Activated CD4-positive, alpha-beta T cell treated with anti-CD3 and anti-CD28 coated beads, Interleukin-2, amount 50 U/mL, for 24 hours (primary cell): Measurements from ENCODE around the gene WIPF1.

Experiments
- DNase-seq, 2 donors: peaks; one replicate each; pipeline ENCODE4 v3.0.0-alpha.2; 2020; ENCODE audit warnings: low read depth in 1 of 2, low spot score in 1 of 2

WIPF1 gene

DNA sequence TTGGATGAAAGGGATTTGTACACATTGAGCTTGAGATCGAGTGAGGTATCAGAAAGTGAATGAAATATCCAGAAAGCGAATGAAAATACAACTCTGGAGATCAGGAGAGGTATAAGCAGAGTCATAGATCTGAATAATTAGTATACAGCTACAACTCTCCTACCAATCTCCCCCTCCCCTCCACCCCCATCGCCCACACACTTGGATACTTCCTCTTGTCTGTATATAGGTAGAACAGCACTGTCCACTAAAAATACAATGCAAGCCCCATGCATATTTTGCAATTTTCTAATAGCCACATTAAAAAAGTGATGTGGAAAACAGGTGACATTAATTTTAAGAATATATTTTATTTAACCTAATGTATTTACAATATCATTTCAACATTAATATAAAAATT lies 23.7 kb upstream of the WIPF1 start:
- no peak for DNase-seq

DNA sequence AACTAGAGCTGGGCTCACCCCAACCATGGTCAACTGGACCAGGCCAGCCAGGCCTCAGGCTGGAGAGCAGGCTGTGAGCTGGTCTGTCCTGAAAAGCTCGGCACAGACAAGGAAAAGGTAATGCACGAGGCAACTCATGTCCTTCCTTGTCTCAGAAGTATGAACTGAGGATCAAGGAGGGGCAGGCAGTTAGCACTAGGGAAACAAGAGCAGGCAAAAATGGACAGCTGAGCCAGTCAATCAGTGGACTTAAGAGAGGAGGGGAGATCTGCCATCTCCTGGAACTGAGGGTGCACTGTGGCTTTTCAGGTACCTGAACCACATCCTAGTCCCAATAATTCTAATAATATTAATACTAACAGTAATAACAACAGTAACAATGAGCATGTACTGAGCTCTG lies 20.6 kb upstream of the WIPF1 start:
- no peak for DNase-seq

GRCh38 chr2:174617718-174618117 lies 20.1 kb upstream of the WIPF1 start:
- no peak for DNase-seq

DNA sequence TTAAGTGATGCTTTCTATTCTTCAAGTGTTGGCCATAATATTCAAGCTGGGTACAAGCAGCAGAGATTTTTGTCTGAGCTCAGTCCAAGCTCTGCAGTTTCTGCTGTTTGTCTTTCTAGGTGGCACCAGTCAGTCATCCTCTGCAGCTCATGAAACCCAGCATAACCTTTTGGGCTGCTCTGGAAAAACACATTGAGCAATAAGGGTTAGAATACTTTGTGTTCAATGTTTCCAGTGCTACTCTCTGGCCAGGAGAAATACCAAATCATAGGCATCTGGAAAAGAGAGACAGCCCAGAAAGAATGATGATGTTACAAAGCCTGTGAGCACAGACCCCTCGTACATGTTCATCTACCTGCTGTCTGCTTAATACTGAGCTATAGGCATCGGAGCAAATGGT lies 19.5 kb upstream of the WIPF1 start:
- DNase-seq, result no peak

GRCh38 chr2:174615871-174616436 lies 18.4 kb upstream of the WIPF1 start:
- DNase-seq, result no peak

GRCh38 chr2:174614261-174614660 lies 16.7 kb upstream of the WIPF1 start:
- DNase-seq, result no peak

DNA sequence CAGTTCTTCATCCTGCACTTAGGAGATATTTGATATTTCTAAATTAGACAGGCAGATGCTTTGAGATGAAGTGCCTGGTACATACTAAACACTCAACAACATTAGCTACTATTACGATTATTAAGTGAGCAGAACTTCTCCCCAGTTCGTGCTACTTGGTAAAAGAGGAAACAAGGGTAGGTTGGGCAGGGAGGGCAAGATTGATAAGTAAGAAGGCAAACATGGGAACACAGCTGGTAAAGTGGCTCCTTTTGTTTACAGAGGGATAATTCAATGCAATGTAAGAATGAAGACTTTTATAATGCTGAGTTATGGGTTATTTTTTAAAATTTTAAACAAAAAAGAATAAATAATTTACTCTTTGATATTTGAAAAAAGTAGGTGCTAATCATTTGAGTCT lies 15.9 kb upstream of the WIPF1 start:
- no peak for DNase-seq

DNA sequence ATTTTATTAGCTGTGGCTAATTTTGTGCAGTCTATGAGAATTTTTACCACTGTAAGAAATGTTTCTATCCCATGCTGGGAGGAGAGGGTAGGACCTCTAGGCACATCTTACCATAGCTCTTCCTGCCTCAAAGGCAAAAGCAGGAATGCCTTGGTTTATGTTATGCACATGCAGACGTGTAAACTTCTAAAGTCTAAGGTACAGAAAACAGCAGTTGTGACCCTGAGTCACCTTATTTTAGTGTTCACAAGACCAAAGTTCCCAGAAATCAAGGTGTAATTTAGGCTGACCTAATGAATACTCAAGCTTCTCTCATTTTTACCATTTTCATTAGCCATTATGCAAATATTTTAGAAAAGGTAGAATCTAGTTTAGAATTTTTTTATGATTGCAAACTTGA lies 15.4 kb upstream of the WIPF1 start:
- no peak for DNase-seq

DNA sequence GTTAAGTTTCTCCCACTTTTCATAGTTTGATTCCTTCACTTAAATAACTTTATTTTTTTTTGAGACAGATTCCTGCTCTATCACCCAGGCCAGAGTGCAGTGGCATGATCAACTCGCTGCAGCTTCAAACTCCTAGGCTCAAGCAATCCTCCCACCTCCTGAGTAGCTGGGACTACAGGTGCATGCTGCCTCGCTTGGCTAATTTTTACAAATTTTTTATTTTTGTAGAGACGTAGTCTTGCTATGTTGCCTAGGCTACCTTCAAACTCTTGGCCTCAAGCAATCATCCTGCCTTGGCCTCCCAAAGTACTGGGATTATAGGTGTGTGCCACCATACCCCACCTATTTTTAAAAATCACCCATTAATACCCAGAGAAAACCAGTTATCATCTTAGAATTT lies 14.2 kb upstream of the WIPF1 start:
- no peak for DNase-seq

GRCh38 chr2:174611006-174611405 lies 13.4 kb upstream of the WIPF1 start:
- DNase-seq, result no peak

DNA sequence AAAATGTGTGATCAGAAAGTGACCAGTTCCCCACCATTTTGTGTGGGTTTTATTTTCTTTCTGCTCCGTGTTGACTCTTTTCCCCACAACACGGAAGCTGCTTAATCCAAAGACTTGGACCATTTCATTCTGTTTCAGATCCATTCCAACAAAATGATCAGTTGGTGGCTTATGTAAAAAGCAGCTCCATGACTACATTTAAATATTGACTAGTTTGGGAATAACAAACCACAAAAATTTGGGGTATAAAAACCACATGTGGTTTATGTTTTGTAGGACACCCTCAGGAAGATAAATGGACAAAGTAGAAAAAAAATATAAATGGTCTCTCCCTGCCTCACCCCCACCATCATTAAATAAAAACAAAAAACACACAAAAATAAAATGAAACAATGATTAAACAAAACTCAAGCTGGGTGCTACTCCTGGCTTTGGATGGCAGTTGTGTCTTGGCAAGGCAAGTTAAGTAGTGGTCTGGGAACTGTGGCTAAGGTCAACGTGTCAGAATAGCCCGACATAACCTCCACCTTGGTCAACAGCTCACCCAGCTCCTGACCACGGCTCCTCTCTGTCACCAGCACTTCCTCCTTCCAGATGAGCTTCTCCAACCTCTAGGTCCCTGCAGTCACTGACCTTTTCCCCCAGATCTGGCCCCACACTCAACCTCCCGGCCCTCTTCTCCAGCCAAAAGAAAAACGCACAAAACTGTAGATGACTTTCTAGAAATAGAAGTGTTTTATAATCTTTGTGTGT lies 12.8 kb upstream of the WIPF1 start:
- no peak for DNase-seq

GRCh38 chr2:174609261-174609660 lies 11.7 kb upstream of the WIPF1 start:
- no peak for DNase-seq

DNA sequence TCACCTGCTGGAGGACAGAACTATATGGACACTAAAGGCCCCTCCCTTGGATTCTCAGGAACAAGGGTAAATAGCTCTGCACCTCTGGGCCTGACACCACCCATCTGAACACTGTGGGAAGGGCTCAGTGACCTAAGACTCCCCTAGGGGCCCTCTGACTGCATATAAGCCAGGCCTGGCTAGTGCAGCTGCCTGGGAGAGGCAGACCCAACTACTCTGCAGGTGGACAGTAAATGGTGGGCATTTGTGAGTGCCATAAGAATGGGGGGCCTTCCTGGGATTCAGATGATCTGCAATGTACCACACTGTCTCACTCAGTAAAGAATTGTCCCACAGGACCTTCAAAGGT lies 11.2 kb upstream of the WIPF1 start:
- DNase-seq, result no peak

DNA sequence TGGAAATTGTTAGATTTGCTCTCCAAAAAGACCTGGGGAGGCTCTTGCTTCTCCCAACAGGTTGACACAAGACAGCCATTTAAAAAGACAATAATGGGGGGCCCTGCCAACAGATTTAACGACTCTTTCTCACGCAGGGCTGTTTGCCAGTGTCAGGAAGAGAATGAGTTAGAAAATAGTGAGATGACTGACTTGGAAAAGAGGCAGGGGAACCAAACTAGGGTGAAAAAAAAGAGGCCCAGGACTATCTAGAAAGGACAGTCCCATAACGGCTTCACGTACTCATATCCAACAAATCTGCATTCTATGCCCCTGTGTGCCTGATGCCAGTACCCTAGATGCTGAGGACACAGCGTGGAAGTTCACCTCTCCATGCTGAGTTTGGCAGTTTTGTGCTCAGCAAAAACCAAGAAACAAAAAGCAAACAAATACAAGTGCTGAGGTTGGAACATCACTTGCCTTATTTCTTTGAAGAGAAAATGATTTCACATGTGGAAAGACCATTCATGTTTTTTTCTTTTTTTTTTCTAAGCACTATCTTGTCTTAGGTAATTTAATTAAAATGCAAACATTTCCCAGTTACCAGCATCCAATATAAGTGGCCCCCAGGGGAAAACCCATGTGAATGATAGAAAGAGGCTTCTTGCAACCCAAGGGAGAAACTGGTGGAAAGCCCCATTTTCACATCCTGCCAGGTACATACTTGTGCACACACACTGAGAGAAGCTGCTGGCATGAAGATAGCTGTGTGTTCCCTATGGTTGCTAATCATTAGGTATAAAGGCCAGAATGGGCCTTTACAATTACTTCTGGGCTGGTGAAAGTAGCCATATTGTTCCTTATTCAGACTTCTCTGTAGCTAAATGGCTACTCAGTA lies 10.6 kb upstream of the WIPF1 start:
- DNase-seq, result peak in 1 of 2 donors; percentile 61

DNA sequence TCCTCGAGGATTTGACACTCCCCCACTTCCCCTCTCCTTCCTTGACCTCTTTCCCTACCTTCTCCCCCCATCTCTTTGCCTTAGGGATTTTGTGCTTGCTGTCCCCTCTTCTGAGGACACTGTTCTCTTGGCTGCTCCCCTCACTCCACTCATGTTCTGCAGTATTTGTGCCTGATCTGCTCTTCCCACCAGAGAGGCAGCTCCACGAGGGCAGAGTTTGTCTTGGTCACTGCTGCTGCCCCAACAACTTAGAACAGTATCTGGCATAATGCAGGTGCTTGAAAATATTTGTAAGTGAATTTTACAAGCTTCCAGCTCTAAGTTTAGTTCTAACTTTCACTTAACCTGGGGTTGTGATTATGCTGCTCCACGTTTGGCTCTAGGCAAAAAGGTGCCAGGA lies 10.0 kb upstream of the WIPF1 start:
- DNase-seq, result no peak

GRCh38 chr2:174606336-174606735 lies 8.7 kb upstream of the WIPF1 start:
- no peak for DNase-seq

DNA sequence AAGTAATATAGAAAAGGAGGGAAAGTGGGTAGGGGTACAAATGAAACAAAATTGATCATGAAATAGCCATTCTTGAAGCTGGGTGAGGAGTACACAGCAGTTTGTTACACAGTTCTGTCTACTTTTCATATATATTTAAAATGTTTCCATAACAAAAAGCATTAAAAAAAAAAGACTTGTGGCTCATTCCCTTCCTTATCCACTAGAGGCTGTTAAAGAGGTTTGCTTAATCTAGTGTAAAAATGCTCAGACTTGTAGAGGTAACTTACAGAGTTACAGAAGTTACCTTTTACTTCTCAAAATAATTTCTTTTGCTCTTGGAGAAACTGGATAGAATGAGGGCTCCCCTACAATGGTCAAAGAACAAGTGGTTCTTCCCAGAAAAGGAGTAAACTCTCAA lies 8.1 kb upstream of the WIPF1 start:
- no peak for DNase-seq

DNA sequence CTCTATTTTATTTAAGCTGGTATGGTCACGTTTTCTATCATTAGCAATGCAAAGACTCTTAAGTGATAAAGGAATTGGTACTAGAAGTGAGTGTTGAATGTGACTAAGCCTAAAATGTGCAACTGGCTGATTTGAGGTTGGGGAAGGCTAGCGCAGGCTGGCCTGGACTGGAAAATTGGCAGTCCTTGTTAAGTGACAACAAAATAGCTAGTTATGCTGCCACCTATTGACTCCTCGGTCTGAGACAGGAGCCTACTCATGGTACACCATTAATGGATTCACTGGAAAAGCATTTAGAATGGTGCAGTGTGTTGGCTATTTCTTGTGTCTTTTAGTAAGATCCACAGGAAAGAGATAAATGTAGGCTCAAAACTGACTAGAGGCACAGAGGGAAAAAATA lies 5.7 kb upstream of the WIPF1 start:
- DNase-seq, result peak in 1 of 2 donors; percentile 59

DNA sequence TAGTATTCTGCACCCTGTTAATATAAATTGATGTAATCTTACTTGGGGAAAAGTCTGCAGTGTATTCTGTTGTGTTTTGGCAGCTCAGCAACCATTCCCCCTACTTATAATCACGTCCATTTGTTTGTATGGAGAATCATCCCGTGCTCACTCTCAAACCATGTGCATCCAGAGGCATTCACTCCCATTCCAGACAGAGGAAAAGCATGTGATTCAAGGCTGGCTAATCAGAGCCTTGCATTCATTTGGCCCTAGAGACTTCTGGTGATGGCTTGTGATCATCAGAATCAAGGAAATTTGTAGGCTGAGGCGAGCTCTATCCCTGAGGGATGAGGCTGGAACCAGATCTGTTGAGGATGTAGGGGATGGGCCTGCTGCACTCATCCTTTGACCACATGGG lies 5.1 kb upstream of the WIPF1 start:
- DNase-seq, result no peak

DNA sequence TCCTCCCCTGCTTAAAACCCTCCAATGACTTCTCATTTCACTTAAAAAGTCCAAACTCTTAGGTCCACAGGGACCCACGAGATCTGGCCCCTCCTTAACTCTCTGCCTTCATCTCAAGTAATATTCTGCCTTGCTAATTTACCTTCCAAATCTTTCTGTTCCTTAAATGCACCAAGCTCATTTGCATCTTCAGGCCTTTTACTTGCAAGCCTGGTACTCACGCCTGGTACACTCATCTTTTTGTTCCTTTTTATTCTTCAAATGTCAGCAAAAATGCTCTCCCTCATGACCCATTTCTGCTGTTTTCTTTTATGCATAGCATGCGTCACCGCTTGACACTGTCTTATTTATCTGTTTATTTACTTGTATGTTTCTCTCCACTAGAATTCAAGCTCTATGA lies 2.7 kb upstream of the WIPF1 start:
- DNase-seq, result no peak

GRCh38 chr2:174599310-174599921 lies 1.8 kb upstream of the WIPF1 start:
- DNase-seq, result no peak

- DNase-seq, result no peak
Observed at GRCh38 chr2:174597009-174597344, 627 bp downstream of the WIPF1 start.
